ENCODE data around the gene PTPRT.

GRCh38 chr20:42652266-42652665, 537.4 kb downstream of the PTPRT start:
- TF ChIP-seq, protein P1, sequence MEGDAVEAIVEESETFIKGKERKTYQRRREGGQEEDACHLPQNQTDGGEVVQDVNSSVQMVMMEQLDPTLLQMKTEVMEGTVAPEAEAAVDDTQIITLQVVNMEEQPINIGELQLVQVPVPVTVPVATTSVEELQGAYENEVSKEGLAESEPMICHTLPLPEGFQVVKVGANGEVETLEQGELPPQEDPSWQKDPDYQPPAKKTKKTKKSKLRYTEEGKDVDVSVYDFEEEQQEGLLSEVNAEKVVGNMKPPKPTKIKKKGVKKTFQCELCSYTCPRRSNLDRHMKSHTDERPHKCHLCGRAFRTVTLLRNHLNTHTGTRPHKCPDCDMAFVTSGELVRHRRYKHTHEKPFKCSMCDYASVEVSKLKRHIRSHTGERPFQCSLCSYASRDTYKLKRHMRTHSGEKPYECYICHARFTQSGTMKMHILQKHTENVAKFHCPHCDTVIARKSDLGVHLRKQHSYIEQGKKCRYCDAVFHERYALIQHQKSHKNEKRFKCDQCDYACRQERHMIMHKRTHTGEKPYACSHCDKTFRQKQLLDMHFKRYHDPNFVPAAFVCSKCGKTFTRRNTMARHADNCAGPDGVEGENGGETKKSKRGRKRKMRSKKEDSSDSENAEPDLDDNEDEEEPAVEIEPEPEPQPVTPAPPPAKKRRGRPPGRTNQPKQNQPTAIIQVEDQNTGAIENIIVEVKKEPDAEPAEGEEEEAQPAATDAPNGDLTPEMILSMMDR (IDR thresholded peaks at IDR 0.05) = no peak
- no peak for TF ChIP-seq POLR2A (IDR thresholded peaks at IDR 0.05)

All from Peyer's patch (tissue), 4 donors.